HEK293 (cell line): ENCODE data around the gene SAC3D1.

Experiments
- YY2 ChIP-seq: fragments of 450-650 bp; formaldehyde crosslinking; IDR thresholded peaks from 2 replicates; pipeline ENCODE4 v1.5.1; 2016; ENCODE audit warnings: missing biosample characterization, missing genetic modification characterization
- ZNF121 ChIP-seq: fragments of 450-650 bp; formaldehyde crosslinking; IDR thresholded peaks from 2 replicates; pipeline ENCODE4 v1.5.1; 2016; ENCODE audit warnings: missing biosample characterization, missing genetic modification characterization
- TF ChIP-seq, protein P1 (sequence below): fragments of 450-650 bp; formaldehyde crosslinking; IDR thresholded peaks from 2 replicates; pipeline ENCODE4 v1.5.1; 2016; ENCODE audit warnings: missing biosample characterization, missing genetic modification characterization
- TF ChIP-seq, protein P2 (sequence below): fragments of 450-650 bp; formaldehyde crosslinking; IDR thresholded peaks from 2 replicates; pipeline ENCODE4 v1.5.1; 2016; ENCODE audit warnings: missing biosample characterization, missing genetic modification characterization

GRCh38 chr11:65090628-65091027, 49.6 kb downstream of the SAC3D1 start:
- TF ChIP-seq, protein P1, sequence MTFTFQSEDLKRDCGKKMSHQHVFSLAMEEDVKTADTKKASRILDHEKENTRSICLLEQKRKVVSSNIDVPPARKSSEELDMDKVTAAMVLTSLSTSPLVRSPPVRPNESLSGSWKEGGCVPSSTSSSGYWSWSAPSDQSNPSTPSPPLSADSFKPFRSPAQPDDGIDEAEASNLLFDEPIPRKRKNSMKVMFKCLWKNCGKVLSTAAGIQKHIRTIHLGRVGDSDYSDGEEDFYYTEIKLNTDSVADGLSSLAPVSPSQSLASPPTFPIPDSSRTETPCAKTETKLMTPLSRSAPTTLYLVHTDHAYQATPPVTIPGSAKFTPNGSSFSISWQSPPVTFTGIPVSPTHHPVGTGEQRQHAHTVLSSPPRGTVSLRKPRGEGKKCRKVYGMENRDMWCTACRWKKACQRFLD, result no peak
- TF ChIP-seq, protein P2, sequence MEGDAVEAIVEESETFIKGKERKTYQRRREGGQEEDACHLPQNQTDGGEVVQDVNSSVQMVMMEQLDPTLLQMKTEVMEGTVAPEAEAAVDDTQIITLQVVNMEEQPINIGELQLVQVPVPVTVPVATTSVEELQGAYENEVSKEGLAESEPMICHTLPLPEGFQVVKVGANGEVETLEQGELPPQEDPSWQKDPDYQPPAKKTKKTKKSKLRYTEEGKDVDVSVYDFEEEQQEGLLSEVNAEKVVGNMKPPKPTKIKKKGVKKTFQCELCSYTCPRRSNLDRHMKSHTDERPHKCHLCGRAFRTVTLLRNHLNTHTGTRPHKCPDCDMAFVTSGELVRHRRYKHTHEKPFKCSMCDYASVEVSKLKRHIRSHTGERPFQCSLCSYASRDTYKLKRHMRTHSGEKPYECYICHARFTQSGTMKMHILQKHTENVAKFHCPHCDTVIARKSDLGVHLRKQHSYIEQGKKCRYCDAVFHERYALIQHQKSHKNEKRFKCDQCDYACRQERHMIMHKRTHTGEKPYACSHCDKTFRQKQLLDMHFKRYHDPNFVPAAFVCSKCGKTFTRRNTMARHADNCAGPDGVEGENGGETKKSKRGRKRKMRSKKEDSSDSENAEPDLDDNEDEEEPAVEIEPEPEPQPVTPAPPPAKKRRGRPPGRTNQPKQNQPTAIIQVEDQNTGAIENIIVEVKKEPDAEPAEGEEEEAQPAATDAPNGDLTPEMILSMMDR (tag by site-specific recombination), result no peak
- no peak for TF ChIP-seq ZNF121 (tag by site-specific recombination)
- TF ChIP-seq YY2 (tag by site-specific recombination), result no peak
